Activated naive CD4-positive, alpha-beta T cell treated with anti-CD3 and anti-CD28 coated beads for 36 hours (primary cell): ENCODE measurements around the gene DENND4A. TPM values are rescaled to one million over a fixed set of nuclear protein-coding genes. Genes with fewer than 3 reads are reported as not detected.
A peak's percentile ranks its signal among the peaks of the same experiment; 100 is the strongest.

ENCODE experiments used
- CTCF ChIA-PET: fragments of 350-600 bp; sonication (Branson Sonifier 250); formaldehyde crosslinking; loops from one replicate; lab custom pipeline; 2021; ENCODE audit warnings: antibody characterized with exemption; lab: Charles Lee
- DNase-seq: peaks from one replicate; pipeline ENCODE4 v3.0.0-alpha.2; 2020
- H3K27ac Mint-ChIP-seq: one replicate; pipeline ENCODE4 v1.8.0; 2021; ENCODE audit warnings: mild to moderate bottlenecking, mixed read lengths
- H3K27me3 Mint-ChIP-seq: one replicate; pipeline ENCODE4 v1.8.0; 2021; ENCODE audit warnings: low read depth, mixed read lengths
- H3K36me3 Mint-ChIP-seq: one replicate; pipeline ENCODE4 v1.8.0; 2021; ENCODE audit warnings: low read depth, mixed read lengths
- H3K4me1 Mint-ChIP-seq: one replicate; pipeline ENCODE4 v1.8.0; 2021; ENCODE audit warnings: low read depth, mixed read lengths
- H3K4me3 Mint-ChIP-seq: one replicate; pipeline ENCODE4 v1.8.0; 2021; ENCODE audit warnings: mild to moderate bottlenecking, moderate library complexity, mixed read lengths
- H3K9me3 Mint-ChIP-seq: one replicate; pipeline ENCODE4 v1.8.0; 2021; ENCODE audit warnings: mixed read lengths
- intact Hi-C: fragments of 100-400 bp; cut with micrococcal nuclease; formaldehyde crosslinking; loops from one replicate; pipeline ENCODE4 v1.15.1; 2023
- total RNA-seq, 2 experiments: library from RNA; stranded (reverse); gene quantifications; one replicate each; pipeline ENCODE4 v1.2.3, GENCODE V29; 2021

Gene DENND4A
- total RNA-seq, 2 experiments from 2014 or later: 23.9 to 24.9 TPM

DNA sequence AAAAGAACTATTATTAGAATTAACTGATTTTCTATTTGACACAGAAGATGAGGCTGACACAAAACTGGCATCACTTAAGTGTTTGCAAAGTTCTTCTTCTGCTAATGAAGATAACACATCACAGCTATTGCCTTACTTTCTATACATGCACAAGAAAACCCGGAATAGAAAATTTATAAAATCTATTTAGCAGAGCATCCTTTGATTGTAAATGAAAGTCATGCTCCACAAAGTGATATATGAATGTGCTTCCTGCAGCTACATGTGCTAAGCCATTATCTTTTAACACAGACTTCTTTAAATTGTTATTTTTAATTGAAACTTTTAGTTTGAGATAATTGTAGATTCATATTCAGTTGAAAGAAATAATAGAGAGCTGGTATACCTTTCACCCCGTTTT is 27.0 kb downstream of the DENND4A start:
- Mint-ChIP-seq H3K36me3 (peaks cover 4% of the 10 kb centered on the region), H3K27me3 (no peaks in the 10 kb centered on the region), H3K4me3 (no peak overlapping the region), H3K9me3 (no peaks in the 10 kb centered on the region), H3K4me1 (peaks cover 52% of the 10 kb centered on the region), H3K27ac (no peak overlapping the region)
- no peak for DNase-seq
- CTCF ChIA-PET: interaction anchor here (0.7 kb wide), 1 partner anchor 21 kb away, joined by 3 read pairs; no protein-coding TSS in a partner anchor
- intact Hi-C loops: no loop called here

GRCh38 chr15:65762914-65763787 is 28.9 kb downstream of the DENND4A start:
- intact Hi-C loops: no loop called here
- DNase-seq: no peak
- Mint-ChIP-seq H3K4me1 (peaks cover 48% of the 10 kb centered on the region), H3K9me3 (no peaks in the 10 kb centered on the region), H3K4me3 (no peak overlapping the region), H3K27ac (no peak overlapping the region), H3K27me3 (no peaks in the 10 kb centered on the region), H3K36me3 (peaks cover 10% of the 10 kb centered on the region)
- CTCF ChIA-PET: interaction anchor here (0.6 to 1.2 kb wide), 3 partner anchors 14 to 76 kb away, joined by 3 to 4 read pairs (median 3); no protein-coding TSS in a partner anchor

- H3K4me3 Mint-ChIP-seq: no peak overlapping the region
These were observed 29.7 kb downstream of the DENND4A start for GRCh38 chr15:65762399-65762798.

GRCh38 chr15:65761210-65761926 is 30.7 kb downstream of the DENND4A start:
- Mint-ChIP-seq H3K4me1 (peaks cover 34% of the 10 kb centered on the region), H3K27ac (peak overlapping the region; percentile 31), H3K36me3 (peaks cover 8% of the 10 kb centered on the region), H3K9me3 (no peaks in the 10 kb centered on the region), H3K27me3 (no peaks in the 10 kb centered on the region), H3K4me3 (no peak overlapping the region)
- intact Hi-C loops: loop anchor here (1.0 kb wide), 1 partner anchor 58 kb away; no protein-coding TSS in a partner anchor
- DNase-seq: peak; percentile 21
- CTCF ChIA-PET: interaction anchor here (0.6 to 0.8 kb wide), 2 partner anchors 35 to 241 kb away, joined by 3 read pairs; no protein-coding TSS in a partner anchor

More at GRCh38 chr15:65762399-65762798, 29.7 kb downstream of the DENND4A start:
- H3K36me3 Mint-ChIP-seq: peaks cover 10% of the 10 kb centered on the region
- no peaks in the 10 kb centered on the region for H3K9me3 Mint-ChIP-seq
- no peaks in the 10 kb centered on the region for H3K27me3 Mint-ChIP-seq
- H3K27ac Mint-ChIP-seq: no peak overlapping the region
- DNase-seq: no peak
- peaks cover 41% of the 10 kb centered on the region for H3K4me1 Mint-ChIP-seq
- CTCF ChIA-PET: interaction anchor here (1.2 kb wide), 1 partner anchor 15 kb away, joined by 3 read pairs; no protein-coding TSS in a partner anchor
- intact Hi-C loops: no loop called here

DNA sequence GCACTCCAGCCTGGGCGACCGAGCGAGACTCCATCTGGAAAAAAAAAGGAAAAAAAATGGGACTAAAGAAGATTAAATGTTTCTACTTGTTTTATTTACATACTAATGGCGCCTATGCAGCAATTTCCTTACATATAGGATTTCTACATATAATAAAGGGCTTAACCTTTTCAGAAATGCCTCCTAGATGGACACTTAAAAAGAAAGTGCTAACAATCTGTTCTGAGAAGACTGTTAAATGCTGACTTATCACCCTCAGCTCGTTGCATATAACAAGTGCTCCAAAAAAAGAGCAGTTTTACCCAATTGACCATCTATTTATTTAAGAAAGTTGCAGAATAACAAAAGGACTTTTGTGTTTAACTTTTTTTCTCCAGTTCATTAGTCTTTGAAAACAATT is 32.7 kb downstream of the DENND4A start:
- Mint-ChIP-seq H3K27ac (no peak overlapping the region), H3K4me3 (no peak overlapping the region), H3K27me3 (no peaks in the 10 kb centered on the region), H3K9me3 (no peaks in the 10 kb centered on the region), H3K36me3 (peaks cover 15% of the 10 kb centered on the region), H3K4me1 (peaks cover 30% of the 10 kb centered on the region)
- intact Hi-C loops: no loop called here
- CTCF ChIA-PET: interaction anchor here (0.9 kb wide), 1 partner anchor 77 kb away, joined by 3 read pairs; no protein-coding TSS in a partner anchor
- DNase-seq: no peak

DNA sequence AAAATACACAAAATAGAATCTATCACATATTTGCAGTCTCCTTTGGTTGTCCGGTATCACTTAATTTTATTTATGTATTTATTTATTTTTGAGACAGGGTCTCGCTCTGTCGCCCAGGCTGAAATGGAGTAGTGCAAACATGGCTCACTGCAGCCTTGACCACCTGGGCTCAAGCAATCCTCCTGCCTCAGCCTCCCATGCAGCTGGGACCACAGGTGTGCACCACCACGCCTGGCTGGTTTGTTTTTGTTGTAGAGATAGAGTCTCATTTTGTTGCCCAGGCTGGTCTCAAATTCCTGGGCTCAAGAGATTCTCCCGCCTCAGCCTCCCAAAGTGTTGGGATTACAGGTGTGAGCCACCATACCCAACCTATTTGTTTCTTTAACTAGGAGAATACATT is 33.9 kb downstream of the DENND4A start:
- H3K4me3 Mint-ChIP-seq: no peak overlapping the region
- no peak overlapping the region for H3K27ac Mint-ChIP-seq
- intact Hi-C loops: no loop called here
- CTCF ChIA-PET: no interaction called here
- DNase-seq: no peak
- peaks cover 15% of the 10 kb centered on the region for H3K36me3 Mint-ChIP-seq
- H3K27me3 Mint-ChIP-seq: no peaks in the 10 kb centered on the region
- no peaks in the 10 kb centered on the region for H3K9me3 Mint-ChIP-seq
- H3K4me1 Mint-ChIP-seq: peaks cover 25% of the 10 kb centered on the region

DNA sequence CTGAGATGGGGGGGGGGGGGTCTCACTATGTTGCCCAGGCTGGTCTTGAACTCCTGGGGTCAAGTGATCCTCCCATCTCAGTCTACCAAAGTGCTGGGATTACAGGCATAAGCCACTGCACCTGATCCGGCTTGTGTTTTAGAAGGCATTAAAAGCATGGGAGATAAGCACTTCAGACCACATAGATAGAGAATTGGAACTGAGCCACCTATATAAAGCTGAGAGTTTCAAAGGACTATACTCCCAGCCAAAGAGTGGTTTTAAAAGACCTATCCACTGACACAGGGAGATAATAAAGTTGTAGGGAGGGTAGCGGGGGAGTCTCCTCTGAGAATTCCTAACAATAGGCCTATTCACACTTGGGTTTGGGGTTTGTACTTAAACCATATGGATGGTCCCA is 34.8 kb downstream of the DENND4A start:
- Mint-ChIP-seq H3K27me3 (no peaks in the 10 kb centered on the region), H3K36me3 (peaks cover 16% of the 10 kb centered on the region), H3K27ac (no peak overlapping the region), H3K4me3 (no peak overlapping the region), H3K4me1 (peaks cover 19% of the 10 kb centered on the region), H3K9me3 (no peaks in the 10 kb centered on the region)
- no peak for DNase-seq
- CTCF ChIA-PET: no interaction called here
- intact Hi-C loops: no loop called here

- no peaks in the 10 kb centered on the region for H3K27me3 Mint-ChIP-seq
- no peak for DNase-seq
- H3K9me3 Mint-ChIP-seq: no peaks in the 10 kb centered on the region
- intact Hi-C loops: no loop called here
- H3K36me3 Mint-ChIP-seq: peaks cover 18% of the 10 kb centered on the region
- no peak overlapping the region for H3K27ac Mint-ChIP-seq
- no peak overlapping the region for H3K4me3 Mint-ChIP-seq
- CTCF ChIA-PET: no interaction called here
- peaks cover 6% of the 10 kb centered on the region for H3K4me1 Mint-ChIP-seq
These were observed 39.9 kb downstream of the DENND4A start for GRCh38 chr15:65752151-65752700.

GRCh38 chr15:65751431-65751830 is 40.7 kb downstream of the DENND4A start:
- Mint-ChIP-seq H3K27me3 (no peaks in the 10 kb centered on the region), H3K27ac (no peak overlapping the region)
- CTCF ChIA-PET: no interaction called here

GRCh38 chr15:65747265-65747664 is 44.8 kb downstream of the DENND4A start:
- CTCF ChIA-PET: interaction anchor here (0.6 to 0.7 kb wide), 3 partner anchors 48 to 233 kb away, joined by 4 to 5 read pairs (median 4); no protein-coding TSS in a partner anchor
- intact Hi-C loops: no loop called here
- no peak overlapping the region for H3K27ac Mint-ChIP-seq
- no peak for DNase-seq
- H3K9me3 Mint-ChIP-seq: no peaks in the 10 kb centered on the region
- H3K27me3 Mint-ChIP-seq: no peaks in the 10 kb centered on the region
- H3K4me3 Mint-ChIP-seq: no peak overlapping the region
- peaks cover 11% of the 10 kb centered on the region for H3K36me3 Mint-ChIP-seq
- no peaks in the 10 kb centered on the region for H3K4me1 Mint-ChIP-seq

More at GRCh38 chr15:65751431-65751830, 40.7 kb downstream of the DENND4A start:
- peaks cover 18% of the 10 kb centered on the region for H3K36me3 Mint-ChIP-seq
- H3K4me3 Mint-ChIP-seq: no peak overlapping the region
- H3K9me3 Mint-ChIP-seq: no peaks in the 10 kb centered on the region
- no peak for DNase-seq
- H3K4me1 Mint-ChIP-seq: peaks cover 4% of the 10 kb centered on the region
- intact Hi-C loops: no loop called here

- Mint-ChIP-seq H3K4me1 (no peaks in the 10 kb centered on the region), H3K9me3 (no peaks in the 10 kb centered on the region), H3K27me3 (no peaks in the 10 kb centered on the region), H3K4me3 (no peak overlapping the region), H3K36me3 (peaks cover 6% of the 10 kb centered on the region), H3K27ac (no peak overlapping the region)
- intact Hi-C loops: no loop called here
- CTCF ChIA-PET: no interaction called here
- DNase-seq: no peak
These were observed 48.3 kb downstream of the DENND4A start for GRCh38 chr15:65743637-65744252.

- no peak overlapping the region for H3K27ac Mint-ChIP-seq
These were observed 51.9 kb downstream of the DENND4A start for GRCh38 chr15:65740148-65740547.

More at GRCh38 chr15:65740148-65740547, 51.9 kb downstream of the DENND4A start:
- Mint-ChIP-seq H3K9me3 (no peaks in the 10 kb centered on the region), H3K4me1 (no peaks in the 10 kb centered on the region), H3K27me3 (no peaks in the 10 kb centered on the region), H3K4me3 (no peak overlapping the region), H3K36me3 (peaks cover 20% of the 10 kb centered on the region)
- no peak for DNase-seq
- CTCF ChIA-PET: no interaction called here
- intact Hi-C loops: no loop called here
